ENCODE results near the gene MMP28.

MMP28 gene

GRCh38 chr17:35797918-35798317 lies 2.5 kb upstream of the MMP28 start:
- no peak for DNase-seq (ENCODE audit: low read depth)

GRCh38 chr17:35797370-35797769 lies 1.9 kb upstream of the MMP28 start:
- no peak for DNase-seq (ENCODE audit: low read depth)

- DNase-seq (ENCODE audit: low read depth), result no peak
Observed at GRCh38 chr17:35796942-35797341, 1.5 kb upstream of the MMP28 start.

- no peak for DNase-seq (ENCODE audit: low read depth)
Observed at GRCh38 chr17:35795871-35796265, 427 bp upstream of the MMP28 start.

- DNase-seq (ENCODE audit: low read depth), result no peak
Observed at GRCh38 chr17:35793257-35793656, 2.2 kb downstream of the MMP28 start.

GRCh38 chr17:35791681-35792350 lies 3.6 kb downstream of the MMP28 start:
- DNase-seq (ENCODE audit: low read depth), result no peak

- DNase-seq (ENCODE audit: low read depth), result no peak
Observed at GRCh38 chr17:35790841-35791240, 4.6 kb downstream of the MMP28 start.

GRCh38 chr17:35788477-35789368 lies 6.7 kb downstream of the MMP28 start:
- no peak for DNase-seq (ENCODE audit: low read depth)

- no peak for DNase-seq (ENCODE audit: low read depth)
Observed at GRCh38 chr17:35786941-35787432, 8.5 kb downstream of the MMP28 start.

- no peak for DNase-seq (ENCODE audit: low read depth)
Observed at GRCh38 chr17:35784895-35785294, 10.5 kb downstream of the MMP28 start.

- DNase-seq (ENCODE audit: low read depth), result no peak
Observed at GRCh38 chr17:35780950-35781349, 14.5 kb downstream of the MMP28 start.

- no peak for DNase-seq (ENCODE audit: low read depth)
Observed at GRCh38 chr17:35778641-35779196, 16.7 kb downstream of the MMP28 start.

GRCh38 chr17:35775583-35775982 lies 19.9 kb downstream of the MMP28 start:
- no peak for DNase-seq (ENCODE audit: low read depth)

- DNase-seq (ENCODE audit: low read depth), result no peak
Observed at GRCh38 chr17:35775039-35775438, 20.4 kb downstream of the MMP28 start.

- no peak for DNase-seq (ENCODE audit: low read depth)
Observed at GRCh38 chr17:35774499-35774898, 20.9 kb downstream of the MMP28 start.

- DNase-seq (ENCODE audit: low read depth), result no peak
Observed at GRCh38 chr17:35773679-35774425, 21.6 kb downstream of the MMP28 start.

GRCh38 chr17:35773129-35773528 lies 22.3 kb downstream of the MMP28 start:
- no peak for DNase-seq (ENCODE audit: low read depth)

GRCh38 chr17:35769895-35770486 lies 25.4 kb downstream of the MMP28 start:
- DNase-seq (ENCODE audit: low read depth), result no peak

GRCh38 chr17:35768797-35769196 lies 26.6 kb downstream of the MMP28 start:
- no peak for DNase-seq (ENCODE audit: low read depth)

GRCh38 chr17:35766903-35767510 lies 28.4 kb downstream of the MMP28 start:
- no peak for DNase-seq (ENCODE audit: low read depth)

- DNase-seq (ENCODE audit: low read depth), result no peak
Observed at GRCh38 chr17:35766489-35766877, 29.0 kb downstream of the MMP28 start.

Measured in activated gamma-delta T cell treated with anti-CD3 and anti-CD28 coated beads, Interleukin-2, amount 50 U/mL, for 16 hours (primary cell).